ENCODE data around the gene RAB11FIP2.
"Not testable (repeated sequence)": the region's sequence is repeated elsewhere in the genome, so short reads cannot be mapped to it uniquely, and the experiment has no call there.

RAB11FIP2 gene

GRCh38 chr10:118046395-118047156, at the start of gene RAB11FIP2:
TSS of gene RAB11FIP2 (minus strand) at chr10:118046941. CDS start at chr10:118046163, 778 bp downstream.
- DNase-seq, result peak; percentile 2

GRCh38 chr10:118096022-118096421, 49.3 kb upstream of the RAB11FIP2 start:
- DNase-seq, result no peak

- DNase-seq, result no peak
These were observed 45.5 kb upstream of the RAB11FIP2 start for GRCh38 chr10:118092209-118092608.

- DNase-seq, result no peak
These were observed 34.1 kb upstream of the RAB11FIP2 start for GRCh38 chr10:118080817-118081216.

GRCh38 chr10:118076705-118077104, 30.0 kb upstream of the RAB11FIP2 start:
- no peak for DNase-seq

GRCh38 chr10:118072840-118073239, 26.1 kb upstream of the RAB11FIP2 start:
- no peak for DNase-seq

GRCh38 chr10:118067389-118067788, 20.6 kb upstream of the RAB11FIP2 start:
- not testable (repeated sequence) for DNase-seq

GRCh38 chr10:118062798-118063238, 16.1 kb upstream of the RAB11FIP2 start:
- no peak for DNase-seq

- DNase-seq, result no peak
These were observed 11.6 kb upstream of the RAB11FIP2 start for GRCh38 chr10:118058371-118058770.

- no peak for DNase-seq
These were observed 10.6 kb upstream of the RAB11FIP2 start for GRCh38 chr10:118057361-118057760.

GRCh38 chr10:118054383-118054782, 7.6 kb upstream of the RAB11FIP2 start:
- no peak for DNase-seq

GRCh38 chr10:118052816-118053215, 6.1 kb upstream of the RAB11FIP2 start:
- DNase-seq, result no peak

GRCh38 chr10:118047880-118048279, 1.1 kb upstream of the RAB11FIP2 start:
- no peak for DNase-seq

GRCh38 chr10:118047157-118047719, 497 bp upstream of the RAB11FIP2 start:
- DNase-seq, result no peak

GRCh38 chr10:118045837-118046394, 825 bp downstream of the RAB11FIP2 start:
- peak; percentile 11 for DNase-seq

- no peak for DNase-seq
These were observed 1.4 kb downstream of the RAB11FIP2 start for GRCh38 chr10:118045158-118045836.

- no peak for DNase-seq
These were observed 3.9 kb downstream of the RAB11FIP2 start for GRCh38 chr10:118042827-118043242.

GRCh38 chr10:118042336-118042735, 4.4 kb downstream of the RAB11FIP2 start:
- DNase-seq, result no peak

GRCh38 chr10:118041316-118041715, 5.4 kb downstream of the RAB11FIP2 start:
- DNase-seq, result no peak

- DNase-seq, result no peak
These were observed 10.4 kb downstream of the RAB11FIP2 start for GRCh38 chr10:118036281-118036875.

GRCh38 chr10:118035354-118036005, 11.3 kb downstream of the RAB11FIP2 start:
- DNase-seq, result no peak

GRCh38 chr10:118034791-118035261, 11.9 kb downstream of the RAB11FIP2 start:
- DNase-seq, result no peak
